Trophoblast cell (in vitro differentiated cells and primary cell): ENCODE measurements around the gene ROBO1.

Experiments
- DNase-seq, 2 donors: peaks; one replicate each; pipeline ENCODE4 v3.0.0-alpha.2; 2016
- H2AFZ ChIP-seq: 2 replicates; pipeline ENCODE4 v1.6.1; 2013; ENCODE audit warnings: low read length, moderate library complexity, mild to moderate bottlenecking; ENCODE audit not compliant: insufficient read depth, poor library complexity
- H2AK5ac ChIP-seq: 2 replicates; pipeline ENCODE4 v1.6.1; 2013; ENCODE audit warnings: mild to moderate bottlenecking, low read length
- H2BK120ac ChIP-seq: 2 replicates; pipeline ENCODE4 v1.6.1; 2013; ENCODE audit warnings: low read length, mild to moderate bottlenecking, moderate library complexity; ENCODE audit not compliant: insufficient read depth, poor library complexity
- H2BK12ac ChIP-seq: 2 replicates; pipeline ENCODE4 v1.6.1; 2013; ENCODE audit warnings: mild to moderate bottlenecking, low read length, moderate library complexity
- H2BK5ac ChIP-seq: 2 replicates; pipeline ENCODE4 v1.6.1; 2013; ENCODE audit warnings: low read length, low read depth, moderate library complexity, mild to moderate bottlenecking; ENCODE audit not compliant: poor library complexity
- H3K14ac ChIP-seq: 2 replicates; pipeline ENCODE4 v1.6.1; 2013; ENCODE audit warnings: mild to moderate bottlenecking, low read length
- H3K18ac ChIP-seq: 2 replicates; pipeline ENCODE4 v1.6.1; 2013; ENCODE audit warnings: mild to moderate bottlenecking, low read length
- H3K23ac ChIP-seq: 2 replicates; pipeline ENCODE4 v1.6.1; 2013; ENCODE audit warnings: low read length
- H3K27ac ChIP-seq: 2 replicates; pipeline ENCODE4 v1.5.1; 2013; ENCODE audit warnings: low read depth, mild to moderate bottlenecking, inconsistent platforms, low read length, moderate library complexity
- H3K27me3 ChIP-seq: 2 replicates; pipeline ENCODE4 v1.6.1; 2013; ENCODE audit warnings: inconsistent platforms, mild to moderate bottlenecking, low read length, moderate library complexity; ENCODE audit not compliant: insufficient read depth
- H3K36me3 ChIP-seq, 2 experiments: 1 replicate in 1 of 2; 2 replicates in 1 of 2; pipeline ENCODE4 v1.6.1; 2013; ENCODE audit warnings: low read length in 2 of 2, mild to moderate bottlenecking in 2 of 2, moderate library complexity in 1 of 2; ENCODE audit not compliant: insufficient read depth in 2 of 2, control insufficient read depth in 1 of 2
- H3K4ac ChIP-seq: 2 replicates; pipeline ENCODE4 v1.6.1; 2013; ENCODE audit warnings: low read depth, mild to moderate bottlenecking, low read length, moderate library complexity
- H3K4me1 ChIP-seq, 2 experiments: 1 replicate in 1 of 2; 2 replicates in 1 of 2; pipeline ENCODE4 v1.6.1; 2013; ENCODE audit warnings: low read length in 2 of 2, mild to moderate bottlenecking in 2 of 2, moderate library complexity in 1 of 2; ENCODE audit not compliant: insufficient read depth in 2 of 2, control insufficient read depth in 1 of 2
- H3K4me2 ChIP-seq: 2 replicates; pipeline ENCODE4 v1.6.1; 2013; ENCODE audit warnings: inconsistent platforms, mild to moderate bottlenecking, low read length, moderate library complexity
- H3K4me3 ChIP-seq: 2 replicates; pipeline ENCODE4 v1.5.1; 2013; ENCODE audit warnings: mild to moderate bottlenecking, low read depth, low read length, inconsistent platforms
- H3K79me1 ChIP-seq: one replicate; pipeline ENCODE4 v1.6.1; 2013; ENCODE audit warnings: low read length
- H3K79me2 ChIP-seq: 2 replicates; pipeline ENCODE4 v1.6.1; 2013; ENCODE audit warnings: low read length, mild to moderate bottlenecking; ENCODE audit not compliant: control insufficient read depth, insufficient read depth, poor library complexity
- H3K9ac ChIP-seq: 2 replicates; pipeline ENCODE4 v1.6.1; 2013; ENCODE audit warnings: mild to moderate bottlenecking, low read length
- H3K9me3 ChIP-seq: 2 replicates; pipeline ENCODE4 v1.6.1; 2013; ENCODE audit warnings: low read depth, mild to moderate bottlenecking, control low read depth, inconsistent platforms, low read length; ENCODE audit not compliant: insufficient read depth
- H4K12ac ChIP-seq: 2 replicates; pipeline ENCODE4 v1.6.1; 2013; ENCODE audit warnings: low read depth, mild to moderate bottlenecking, low read length, moderate library complexity
- H4K8ac ChIP-seq: 2 replicates; pipeline ENCODE4 v1.6.1; 2013; ENCODE audit warnings: low read depth, mild to moderate bottlenecking, low read length, moderate library complexity
- H4K91ac ChIP-seq: one replicate; pipeline ENCODE4 v1.6.1; 2013; ENCODE audit warnings: low read depth, mild to moderate bottlenecking, low read length, moderate library complexity
- WGBS: extraction: QIAGEN DNeasy Blood & Tissue Kit; methylation state at CpG from one replicate; pipeline ENCODE4 v1.1.7; 2013; ENCODE audit warnings: missing lambda C conversion rate; ENCODE audit not compliant: insufficient read length, insufficient coverage; ENCODE audit errors: extremely low coverage; 5-methylcytosine and 5-hydroxymethylcytosine counted together

ROBO1 gene

DNA sequence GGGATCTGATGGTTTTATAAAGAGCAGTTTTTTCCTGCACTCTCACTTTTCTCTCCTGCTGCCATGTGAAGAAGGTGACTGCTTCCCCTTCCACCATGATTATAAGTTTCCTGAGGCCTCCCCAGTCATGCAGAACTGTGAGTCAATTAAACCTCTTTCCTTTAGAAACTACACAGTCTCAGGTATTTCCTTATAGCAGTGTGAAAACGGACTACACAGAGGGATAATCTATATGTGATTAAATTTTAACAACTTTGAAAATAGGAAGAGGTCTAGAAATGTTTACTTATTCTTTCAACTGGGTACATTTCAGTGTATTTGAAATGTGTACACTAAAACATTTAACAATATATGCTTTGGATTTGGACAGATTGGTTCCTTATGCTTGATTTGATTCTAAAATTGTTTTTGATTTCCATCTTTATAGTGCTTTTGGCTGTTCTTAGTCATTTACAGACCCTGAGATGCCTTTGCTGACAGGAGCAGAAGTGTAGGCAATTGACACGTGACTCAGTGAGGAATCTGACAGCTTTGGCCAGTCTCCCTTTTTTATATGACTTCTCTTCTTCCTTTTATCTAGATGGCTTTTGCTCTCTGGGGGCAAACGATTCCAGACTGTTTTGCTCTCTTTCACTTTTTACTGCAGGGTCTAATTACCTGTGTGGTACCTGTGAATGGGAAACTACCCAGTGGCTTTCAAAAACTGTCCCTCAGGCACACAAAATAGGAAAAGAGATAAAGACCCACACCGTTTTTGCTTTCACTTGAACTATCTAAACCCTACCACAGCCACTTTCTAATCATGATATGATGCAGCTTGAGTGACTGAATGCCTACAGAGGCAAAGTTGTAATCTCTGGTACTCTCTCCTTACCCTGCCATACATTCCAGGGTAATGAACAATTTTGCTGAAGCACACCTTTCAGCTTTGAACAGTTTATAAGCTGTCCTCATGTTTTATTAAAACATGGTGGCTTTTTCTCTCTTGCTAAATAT is 422.6 kb downstream of the ROBO1 start:
- Histone ChIP-seq H2BK5ac (no peak overlapping the region), H2AFZ (no peak overlapping the region), H4K91ac (no peak overlapping the region), H3K9ac (no peak overlapping the region), H4K8ac (no peak overlapping the region), H3K27ac (no peak overlapping the region), H3K4ac (no peak overlapping the region), H3K9me3 (no peaks in the 10 kb centered on the region), H4K12ac (no peak overlapping the region), H3K4me3 (no peak overlapping the region), H2BK12ac (no peak overlapping the region), H3K27me3 (no peaks in the 10 kb centered on the region), H3K79me1 (no peaks in the 10 kb centered on the region), H3K18ac (no peak overlapping the region), H3K4me2 (no peak overlapping the region), H3K14ac (no peak overlapping the region), H3K23ac (no peak overlapping the region), H2BK120ac (no peak overlapping the region), H2AK5ac (no peak overlapping the region), H3K4me1 (no peaks in the 10 kb centered on the region), H3K36me3 (no peaks in the 10 kb centered on the region), H3K79me2 (no peaks in the 10 kb centered on the region)
- peak in 1 of 2 donors; percentile 31 for DNase-seq
- WGBS: no CpG with 5 or more reads among the region's 4 CpGs

DNA sequence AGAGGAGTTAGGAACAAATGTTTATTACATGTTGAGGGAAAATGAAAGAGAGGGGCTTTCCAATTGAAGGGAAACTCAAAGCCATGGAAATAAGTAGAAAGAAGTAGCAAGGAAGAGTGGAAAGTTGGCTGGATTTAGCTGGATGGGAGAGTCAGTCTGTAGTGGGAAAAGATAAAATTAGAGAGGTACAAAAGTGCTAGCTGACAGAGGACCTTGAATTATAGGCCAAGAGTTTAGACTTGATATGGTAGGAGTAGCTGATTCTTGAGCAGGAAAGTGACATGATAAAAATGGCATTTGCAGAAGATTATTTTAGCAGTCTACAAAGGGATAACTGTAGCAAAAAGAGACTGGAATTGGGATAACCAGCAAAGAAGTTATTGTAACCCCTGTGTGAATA is 425.8 kb downstream of the ROBO1 start:
- Histone ChIP-seq H3K18ac (no peak overlapping the region), H3K4ac (no peak overlapping the region), H3K4me2 (no peak overlapping the region), H3K79me1 (no peaks in the 10 kb centered on the region), H3K27ac (no peak overlapping the region), H2BK5ac (no peak overlapping the region), H3K14ac (no peak overlapping the region), H4K8ac (no peak overlapping the region), H4K91ac (no peak overlapping the region), H3K23ac (no peak overlapping the region), H3K9ac (no peak overlapping the region), H3K4me1 (no peaks in the 10 kb centered on the region), H2AFZ (no peak overlapping the region), H3K27me3 (no peaks in the 10 kb centered on the region), H3K36me3 (no peaks in the 10 kb centered on the region), H2BK120ac (no peak overlapping the region), H3K4me3 (no peak overlapping the region), H2BK12ac (no peak overlapping the region), H4K12ac (no peak overlapping the region), H2AK5ac (no peak overlapping the region), H3K79me2 (no peaks in the 10 kb centered on the region), H3K9me3 (no peaks in the 10 kb centered on the region)
- no peak for DNase-seq

DNA sequence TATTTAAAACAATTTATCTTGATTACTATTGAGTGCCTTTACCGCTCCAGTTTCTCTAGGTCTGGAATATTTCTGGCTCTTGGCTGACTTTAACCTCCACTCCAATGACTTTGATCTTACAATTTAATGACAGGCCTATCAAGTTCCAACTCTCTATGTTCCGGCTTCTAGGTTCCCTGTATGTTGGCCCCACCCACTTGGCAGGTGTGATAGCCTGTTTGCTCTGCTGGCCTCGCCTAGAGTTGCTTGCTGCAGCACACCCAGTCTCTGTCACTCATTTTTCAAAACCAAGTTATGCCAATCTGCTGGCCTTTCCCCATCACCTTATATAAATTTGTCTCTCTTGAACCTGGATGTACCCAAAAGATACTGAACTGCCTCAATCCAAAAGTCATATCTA is 428.0 kb downstream of the ROBO1 start:
- Histone ChIP-seq H2BK12ac (no peak overlapping the region), H3K9ac (no peak overlapping the region), H3K79me2 (no peaks in the 10 kb centered on the region), H4K91ac (no peak overlapping the region), H3K14ac (no peak overlapping the region), H4K8ac (no peak overlapping the region), H3K27ac (no peak overlapping the region), H3K4me3 (no peak overlapping the region), H4K12ac (no peak overlapping the region), H3K4ac (no peak overlapping the region), H3K23ac (no peak overlapping the region), H3K27me3 (no peaks in the 10 kb centered on the region), H2BK5ac (no peak overlapping the region), H3K4me2 (no peak overlapping the region), H3K4me1 (no peaks in the 10 kb centered on the region), H2BK120ac (no peak overlapping the region), H2AFZ (no peak overlapping the region), H2AK5ac (no peak overlapping the region), H3K18ac (no peak overlapping the region), H3K9me3 (peaks cover 6% of the 10 kb centered on the region), H3K36me3 (no peaks in the 10 kb centered on the region), H3K79me1 (no peaks in the 10 kb centered on the region)
- no peak for DNase-seq
- no CpG with 5 or more reads among the region's 3 CpGs for WGBS

DNA sequence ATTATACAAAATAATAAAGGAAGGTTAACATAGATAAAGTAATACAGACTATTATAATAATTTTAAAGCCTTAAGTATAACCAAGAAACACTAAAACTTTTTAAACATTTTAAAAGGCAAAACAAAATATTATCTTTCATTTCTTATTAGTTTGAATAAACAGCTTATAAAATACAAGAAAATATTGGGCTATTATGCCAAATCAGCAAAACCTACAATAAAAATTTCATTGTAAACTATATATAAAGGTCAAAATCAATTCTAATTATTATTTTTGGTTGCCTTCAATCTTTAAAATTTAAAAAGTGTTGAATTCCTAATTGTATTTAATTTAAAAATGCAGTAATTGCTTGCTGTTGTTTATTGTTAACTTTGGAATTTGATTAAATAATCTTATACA is 430.0 kb downstream of the ROBO1 start:
- H3K79me1 ChIP-seq: no peaks in the 10 kb centered on the region
- no peaks in the 10 kb centered on the region for H3K4me1 ChIP-seq
- H2AK5ac ChIP-seq: no peak overlapping the region
- H3K9me3 ChIP-seq: peaks cover 6% of the 10 kb centered on the region
- H3K36me3 ChIP-seq: no peaks in the 10 kb centered on the region
- no peak overlapping the region for H4K12ac ChIP-seq
- H3K27ac ChIP-seq: no peak overlapping the region
- no peak overlapping the region for H2BK5ac ChIP-seq
- no peak overlapping the region for H3K4ac ChIP-seq
- no peaks in the 10 kb centered on the region for H3K79me2 ChIP-seq
- H3K18ac ChIP-seq: no peak overlapping the region
- H3K4me2 ChIP-seq: no peak overlapping the region
- H3K14ac ChIP-seq: no peak overlapping the region
- H4K91ac ChIP-seq: no peak overlapping the region
- no peak overlapping the region for H2BK120ac ChIP-seq
- DNase-seq: no peak
- H3K27me3 ChIP-seq: no peaks in the 10 kb centered on the region
- no peak overlapping the region for H3K23ac ChIP-seq
- no peak overlapping the region for H2BK12ac ChIP-seq
- no peak overlapping the region for H3K9ac ChIP-seq
- no peak overlapping the region for H2AFZ ChIP-seq
- no peak overlapping the region for H3K4me3 ChIP-seq
- H4K8ac ChIP-seq: no peak overlapping the region
